HepG2 (cell line): ENCODE data around the gene SLC25A22. TPM values are rescaled to one million over a fixed set of nuclear protein-coding genes. Genes with fewer than 3 reads are reported as not detected.

Experiments used
- ARNTL ChIP-seq: sonication (generic); formaldehyde crosslinking; IDR thresholded peaks from 2 replicates; pipeline ENCODE4 v1.4.0; 2020; ENCODE audit warnings: mild to moderate bottlenecking, missing genetic modification reagents
- BCL3 ChIP-seq: sonication (generic); formaldehyde crosslinking; IDR thresholded peaks from 2 replicates; pipeline ENCODE4 v1.5.1; 2020; ENCODE audit warnings: mild to moderate bottlenecking, missing genetic modification reagents, moderate library complexity
- BHLHE40 ChIP-seq: IDR thresholded peaks from 2 replicates; pipeline ENCODE4 v1.6.1; 2011; ENCODE audit warnings: low read length, improper control_type of control experiment
- CHD2 ChIP-seq: IDR thresholded peaks from 2 replicates; pipeline ENCODE4 v1.6.1; 2011; ENCODE audit warnings: low read depth, low read length, improper control_type of control experiment
- CREB3 ChIP-seq: sonication (generic); formaldehyde crosslinking; IDR thresholded peaks from 2 replicates; pipeline ENCODE4 v1.5.0; 2020; ENCODE audit warnings: missing genetic modification reagents
- GATAD1 ChIP-seq: IDR thresholded peaks from 2 replicates; pipeline ENCODE4 v1.6.1; 2016; ENCODE audit warnings: missing genetic modification reagents, missing compliant biosample characterization
- IKZF1 ChIP-seq: fragments of 450-650 bp; IDR thresholded peaks from 2 replicates; pipeline ENCODE4 v1.7.1; 2016
- KAT8 ChIP-seq: IDR thresholded peaks from 2 replicates; pipeline ENCODE4 v1.6.1; 2016; ENCODE audit warnings: missing genetic modification reagents, missing compliant biosample characterization
- MATR3 ChIP-seq: sonication (generic); formaldehyde crosslinking; IDR thresholded peaks from 2 replicates; pipeline ENCODE4 v1.4.0; 2020; ENCODE audit warnings: missing genetic modification reagents
- MAZ ChIP-seq, 2 experiments: sonication (generic) in 1 of 2; formaldehyde crosslinking in 1 of 2; IDR thresholded peaks; 2 replicates each; pipeline versions ENCODE4 v1.5.0 to v1.6.1; 2012 to 2020; ENCODE audit warnings: low read depth in 2 of 2, mild to moderate bottlenecking in 2 of 2, borderline replicate concordance in 1 of 2, improper control_type of control experiment in 1 of 2, low read length in 1 of 2, missing genetic modification reagents in 1 of 2, moderate library complexity in 1 of 2
- NFE2 ChIP-seq: sonication (generic); formaldehyde crosslinking; IDR thresholded peaks from 2 replicates; pipeline ENCODE4 v1.4.0; 2020; ENCODE audit warnings: missing genetic modification reagents
- NRL ChIP-seq: sonication (generic); formaldehyde crosslinking; IDR thresholded peaks from 2 replicates; pipeline ENCODE4 v1.5.0; 2020; ENCODE audit warnings: missing genetic modification reagents, mild to moderate bottlenecking, moderate library complexity, borderline replicate concordance
- PAX8 ChIP-seq: sonication (generic); formaldehyde crosslinking; IDR thresholded peaks from 2 replicates; pipeline ENCODE4 v1.8.0; 2022; ENCODE audit warnings: mild to moderate bottlenecking, missing genetic modification reagents, borderline replicate concordance
- POGZ ChIP-seq: sonication (generic); formaldehyde crosslinking; IDR thresholded peaks from 2 replicates; pipeline ENCODE4 v1.4.0; 2020; ENCODE audit warnings: mild to moderate bottlenecking, missing genetic modification reagents
- PTBP1 ChIP-seq: fragments of 200-400 bp; formaldehyde crosslinking; IDR thresholded peaks from 2 replicates; pipeline ENCODE4 v1.6.1; 2018; ENCODE audit warnings: low read length, low read depth; ENCODE audit not compliant: poor library complexity, severe bottlenecking
- RBAK ChIP-seq: sonication (generic); formaldehyde crosslinking; IDR thresholded peaks from 2 replicates; pipeline ENCODE4 v1.5.1; 2020; ENCODE audit warnings: mild to moderate bottlenecking, missing genetic modification reagents
- RFXAP ChIP-seq: sonication (generic); formaldehyde crosslinking; IDR thresholded peaks from 2 replicates; pipeline ENCODE4 v1.4.0; 2020; ENCODE audit warnings: missing genetic modification reagents, borderline replicate concordance
- SMAD1 ChIP-seq: sonication (generic); formaldehyde crosslinking; IDR thresholded peaks from 2 replicates; pipeline ENCODE4 v1.4.0; 2020; ENCODE audit warnings: missing genetic modification reagents, low read depth, mild to moderate bottlenecking, borderline replicate concordance
- SNAPC2 ChIP-seq: sonication (generic); formaldehyde crosslinking; IDR thresholded peaks from 2 replicates; pipeline ENCODE4 v1.8.1; 2022; ENCODE audit warnings: mild to moderate bottlenecking, missing genetic modification reagents
- SOX5 ChIP-seq: IDR thresholded peaks from 2 replicates; pipeline ENCODE4 v1.6.1; 2016; ENCODE audit warnings: borderline replicate concordance
- SPEN ChIP-seq: sonication (generic); formaldehyde crosslinking; IDR thresholded peaks from 2 replicates; pipeline ENCODE4 v1.5.1; 2020; ENCODE audit warnings: low read depth, mild to moderate bottlenecking, missing genetic modification reagents
- ZNF33A ChIP-seq: sonication (generic); formaldehyde crosslinking; IDR thresholded peaks from 2 replicates; pipeline ENCODE4 v1.5.1; 2020; ENCODE audit warnings: missing genetic modification reagents, mild to moderate bottlenecking, moderate library complexity, borderline replicate concordance
- ZNF343 ChIP-seq: sonication (generic); formaldehyde crosslinking; IDR thresholded peaks from 2 replicates; pipeline ENCODE4 v1.4.0; 2020; ENCODE audit warnings: mild to moderate bottlenecking, missing genetic modification reagents
- ZNF549 ChIP-seq: sonication (generic); formaldehyde crosslinking; IDR thresholded peaks from 2 replicates; pipeline ENCODE4 v1.5.0; 2020; ENCODE audit warnings: missing genetic modification reagents
- ZNF597 ChIP-seq: sonication (generic); formaldehyde crosslinking; IDR thresholded peaks from 2 replicates; pipeline ENCODE4 v1.5.0; 2020; ENCODE audit warnings: missing genetic modification reagents
- ZNF775 ChIP-seq: sonication (generic); formaldehyde crosslinking; IDR thresholded peaks from 2 replicates; pipeline ENCODE4 v1.4.0; 2020; ENCODE audit warnings: missing genetic modification reagents, mild to moderate bottlenecking, moderate library complexity, borderline replicate concordance
- ZNF780A ChIP-seq: sonication (generic); formaldehyde crosslinking; IDR thresholded peaks from 2 replicates; pipeline ENCODE4 v1.8.0; 2022; ENCODE audit warnings: mild to moderate bottlenecking, missing genetic modification reagents, moderate library complexity
- ZZZ3 ChIP-seq: sonication (generic); formaldehyde crosslinking; IDR thresholded peaks from 2 replicates; pipeline ENCODE4 v1.4.0; 2020; ENCODE audit warnings: missing genetic modification reagents, mild to moderate bottlenecking, borderline replicate concordance
- polyA plus RNA-seq, 8 experiments: library from polyadenylated mRNA; depleted of rRNA in 3 of 8; stranded (reverse) in 7 of 8; unstranded in 1 of 8; fragments of >200 nt; fragmentation: Illumina TruSeq in 4 of 8; extraction: Trizol in 4 of 8; gene quantifications; 2 replicates each; pipeline versions ENCODE4 v1.2.1 to v1.2.3, GENCODE V29; 2011 to 2016; ENCODE audit warnings: low read depth in 4 of 8, missing spikeins in 1 of 8, mixed read lengths in 1 of 8; ENCODE audit not compliant: insufficient read depth in 1 of 8
- total RNA-seq, 5 experiments: library from RNA; depleted of rRNA; stranded (reverse); fragments of >200 nt; fragmentation: Illumina TruSeq; extraction: Trizol; gene quantifications; 2 replicates each; pipeline ENCODE4 v1.2.3, GENCODE V29; 2016; ENCODE audit warnings: low read depth in 1 of 5

SLC25A22 gene
- total and polyA plus RNA-seq, 2 of the 13 experiments (the other 11 are each of a cell fraction or from before 2014, with no cell fraction given) = 12.4 to 19.2 TPM

GRCh38 chr11:819129-819931, 21.2 kb upstream of the SLC25A22 start (continued):
- TF ChIP-seq KAT8 (peak; percentile 24; the same call in 1 of the 2 replicates), SPEN (0 out of 2 replicates have a peak, but pooled peaks have one; percentile 74), MAZ (IDR thresholded peaks at IDR 0.05; ENCODE audit: borderline replicate concordance, low read depth, low read length) (no peak; the same call in 1 of the 2 replicates), MAZ (CRISPR knock-in tag; IDR thresholded peaks at IDR 0.05; ENCODE audit: low read depth) (peak; percentile 34; the same call in 1 of the 2 replicates), RFXAP (CRISPR knock-in tag) (no peak), IKZF1 (no peak), PAX8 (no peak), ZNF549 (no peak), BHLHE40 (no peak), ZNF775 (CRISPR knock-in tag) (no peak), CHD2 (no peak), ZZZ3 (CRISPR knock-in tag) (no peak), RBAK (CRISPR knock-in tag) (no peak), SMAD1 (CRISPR knock-in tag) (no peak), PTBP1 (no peak), ZNF780A (no peak), POGZ (no peak), ARNTL (CRISPR knock-in tag) (no peak; the same call in 1 of the 2 replicates), BCL3 (CRISPR knock-in tag) (peak; percentile 67; the same call in 1 of the 2 replicates), CREB3 (CRISPR knock-in tag) (no peak), ZNF343 (CRISPR knock-in tag) (peak; percentile 91; the same call in 1 of the 2 replicates), ZNF597 (CRISPR knock-in tag) (no peak), NRL (CRISPR knock-in tag) (no peak; the same call in 1 of the 2 replicates), ZNF33A (CRISPR knock-in tag) (no peak), NFE2 (CRISPR knock-in tag) (no peak), GATAD1 (CRISPR knock-in tag) (0 out of 2 replicates have a peak, but pooled peaks have one; percentile 19), SNAPC2 (CRISPR knock-in tag) (0 out of 2 replicates have a peak, but pooled peaks have one; percentile 47), SOX5 (CRISPR knock-in tag) (no peak), MATR3 (CRISPR knock-in tag) (no peak)
